HepG2 (cell line): ENCODE data around the gene UBAC2.

Experiments
- ARNTL ChIP-seq: sonication (generic); formaldehyde crosslinking; IDR thresholded peaks from 2 replicates; pipeline ENCODE4 v1.4.0; 2020; ENCODE audit warnings: mild to moderate bottlenecking, missing genetic modification reagents
- ETV5 ChIP-seq: IDR thresholded peaks from 2 replicates; pipeline ENCODE4 v1.6.1; 2018; ENCODE audit warnings: missing biosample characterization, missing genetic modification reagents, inconsistent platforms, borderline replicate concordance
- EZH2 ChIP-seq: conservative IDR thresholded peaks from 2 replicates; pipeline ENCODE4 v1.6.1; 2012; ENCODE audit warnings: mild to moderate bottlenecking, low read depth, low read length, moderate library complexity
- KDM5B ChIP-seq: sonication (generic); formaldehyde crosslinking; IDR thresholded peaks from 2 replicates; pipeline ENCODE4 v1.4.0; 2020; ENCODE audit warnings: missing genetic modification reagents, mild to moderate bottlenecking, borderline replicate concordance
- KLF16 ChIP-seq, 2 experiments: sonication (generic) in 1 of 2; formaldehyde crosslinking in 1 of 2; IDR thresholded peaks; 2 replicates each; pipeline versions ENCODE4 v1.6.1 to v1.8.0; 2016 to 2023; ENCODE audit warnings: missing genetic modification reagents in 2 of 2, missing compliant biosample characterization in 1 of 2
- MAX ChIP-seq: IDR thresholded peaks from 2 replicates; pipeline ENCODE4 v1.6.1; 2012; ENCODE audit warnings: inconsistent platforms
- MAZ ChIP-seq, 2 experiments: sonication (generic) in 1 of 2; formaldehyde crosslinking in 1 of 2; IDR thresholded peaks; 2 replicates each; pipeline versions ENCODE4 v1.5.0 to v1.6.1; 2012 to 2020; ENCODE audit warnings: low read depth in 2 of 2, mild to moderate bottlenecking in 2 of 2, borderline replicate concordance in 1 of 2, improper control_type of control experiment in 1 of 2, low read length in 1 of 2, missing genetic modification reagents in 1 of 2, moderate library complexity in 1 of 2
- NKX3-1 ChIP-seq: sonication (generic); formaldehyde crosslinking; IDR thresholded peaks from 2 replicates; pipeline ENCODE4 v1.5.0; 2020; ENCODE audit warnings: missing genetic modification reagents
- SETDB1 ChIP-seq: sonication (generic); formaldehyde crosslinking; IDR thresholded peaks from 2 replicates; pipeline ENCODE4 v1.5.1; 2020; ENCODE audit warnings: missing genetic modification reagents, mild to moderate bottlenecking, borderline replicate concordance
- TCF7 ChIP-seq: sonication (generic); IDR thresholded peaks from 2 replicates; pipeline ENCODE4 v1.6.1; 2016; ENCODE audit warnings: antibody characterized with exemption, low read depth
- ZBTB21 ChIP-seq: sonication (generic); formaldehyde crosslinking; IDR thresholded peaks from 2 replicates; pipeline ENCODE4 v1.4.0; 2020; ENCODE audit warnings: missing genetic modification reagents
- ZBTB3 ChIP-seq: sonication (generic); formaldehyde crosslinking; IDR thresholded peaks from 2 replicates; pipeline ENCODE4 v1.4.0; 2020; ENCODE audit warnings: low read depth, mild to moderate bottlenecking, moderate library complexity, missing genetic modification reagents, borderline replicate concordance
- ZSCAN29 ChIP-seq: sonication (generic); formaldehyde crosslinking; conservative IDR thresholded peaks from 2 replicates; pipeline ENCODE4 v1.4.0; 2020; ENCODE audit warnings: mild to moderate bottlenecking, missing genetic modification reagents
- TF ChIP-seq, protein P1 (sequence below): sonication (generic); formaldehyde crosslinking; IDR thresholded peaks from 2 replicates; pipeline ENCODE4 v1.5.0; 2020; ENCODE audit warnings: mild to moderate bottlenecking, missing genetic modification reagents, moderate library complexity

GRCh38 chr13:99255271-99255670 is 54.6 kb downstream of the UBAC2 start:
- no peak for TF ChIP-seq KLF16 (CRISPR knock-in tag; IDR thresholded peaks at IDR 0.05)
- TF ChIP-seq MAZ (IDR thresholded peaks at IDR 0.05; ENCODE audit: borderline replicate concordance, low read depth, low read length) = no peak
- TF ChIP-seq MAZ (CRISPR knock-in tag; IDR thresholded peaks at IDR 0.05; ENCODE audit: low read depth) = no peak
- TF ChIP-seq ETV5 (CRISPR knock-in tag) = no peak
- no peak for TF ChIP-seq MAX
- TF ChIP-seq KDM5B = no peak
- no peak for TF ChIP-seq TCF7
- TF ChIP-seq NKX3-1 (CRISPR knock-in tag) = no peak
- TF ChIP-seq ZSCAN29 (CRISPR knock-in tag) = no peak
- TF ChIP-seq, protein P1, sequence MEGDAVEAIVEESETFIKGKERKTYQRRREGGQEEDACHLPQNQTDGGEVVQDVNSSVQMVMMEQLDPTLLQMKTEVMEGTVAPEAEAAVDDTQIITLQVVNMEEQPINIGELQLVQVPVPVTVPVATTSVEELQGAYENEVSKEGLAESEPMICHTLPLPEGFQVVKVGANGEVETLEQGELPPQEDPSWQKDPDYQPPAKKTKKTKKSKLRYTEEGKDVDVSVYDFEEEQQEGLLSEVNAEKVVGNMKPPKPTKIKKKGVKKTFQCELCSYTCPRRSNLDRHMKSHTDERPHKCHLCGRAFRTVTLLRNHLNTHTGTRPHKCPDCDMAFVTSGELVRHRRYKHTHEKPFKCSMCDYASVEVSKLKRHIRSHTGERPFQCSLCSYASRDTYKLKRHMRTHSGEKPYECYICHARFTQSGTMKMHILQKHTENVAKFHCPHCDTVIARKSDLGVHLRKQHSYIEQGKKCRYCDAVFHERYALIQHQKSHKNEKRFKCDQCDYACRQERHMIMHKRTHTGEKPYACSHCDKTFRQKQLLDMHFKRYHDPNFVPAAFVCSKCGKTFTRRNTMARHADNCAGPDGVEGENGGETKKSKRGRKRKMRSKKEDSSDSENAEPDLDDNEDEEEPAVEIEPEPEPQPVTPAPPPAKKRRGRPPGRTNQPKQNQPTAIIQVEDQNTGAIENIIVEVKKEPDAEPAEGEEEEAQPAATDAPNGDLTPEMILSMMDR (CRISPR knock-in tag) = no peak
- TF ChIP-seq ZBTB21 (CRISPR knock-in tag) = no peak
- no peak for TF ChIP-seq EZH2
- no peak for TF ChIP-seq ZBTB3 (CRISPR knock-in tag)
- TF ChIP-seq ARNTL (CRISPR knock-in tag) = no peak
- TF ChIP-seq SETDB1 = no peak
